GM12878 (cell line): ENCODE measurements around the gene PIGU.

ENCODE experiments used
- BHLHE40 ChIP-seq, 2 experiments: fragments of 450-650 bp in 1 of 2; IDR thresholded peaks; 2 replicates each; pipeline ENCODE4 v1.6.1; 2011 to 2017; ENCODE audit warnings: low read depth in 2 of 2, borderline replicate concordance in 1 of 2, improper control_type of control experiment in 1 of 2, low read length in 1 of 2, mild to moderate bottlenecking in 1 of 2
- MYC ChIP-seq: IDR thresholded peaks from 2 replicates; pipeline ENCODE4 v1.6.1; 2011; ENCODE audit warnings: mild to moderate bottlenecking, low read length, moderate library complexity, inconsistent platforms; ENCODE audit not compliant: insufficient read depth, insufficient replicate concordance, insufficient read length, severe bottlenecking
- SIX5 ChIP-seq: IDR thresholded peaks from 2 replicates; pipeline ENCODE4 v1.6.1; 2011; ENCODE audit warnings: mild to moderate bottlenecking, low read depth, low read length, moderate library complexity; ENCODE audit not compliant: severe bottlenecking
- SMAD1 ChIP-seq: fragments of 450-650 bp; IDR thresholded peaks from 2 replicates; pipeline ENCODE4 v1.6.1; 2018; ENCODE audit warnings: mild to moderate bottlenecking, low read depth; ENCODE audit not compliant: partially characterized antibody
- TF ChIP-seq, protein P1 (sequence below), 3 experiments: IDR thresholded peaks in 2 of 3; conservative IDR thresholded peaks in 1 of 3; 2 replicates each; pipeline ENCODE4 v1.5.1; 2011; ENCODE audit warnings: low read depth in 3 of 3, low read length in 3 of 3, mild to moderate bottlenecking in 3 of 3, control low read depth in 2 of 3, moderate library complexity in 2 of 3, inconsistent platforms in 1 of 3, mixed read lengths in 1 of 3; ENCODE audit not compliant: control insufficient read depth in 2 of 3, insufficient read depth in 1 of 3; ENCODE audit errors: extremely low read depth in 1 of 3

DNA sequence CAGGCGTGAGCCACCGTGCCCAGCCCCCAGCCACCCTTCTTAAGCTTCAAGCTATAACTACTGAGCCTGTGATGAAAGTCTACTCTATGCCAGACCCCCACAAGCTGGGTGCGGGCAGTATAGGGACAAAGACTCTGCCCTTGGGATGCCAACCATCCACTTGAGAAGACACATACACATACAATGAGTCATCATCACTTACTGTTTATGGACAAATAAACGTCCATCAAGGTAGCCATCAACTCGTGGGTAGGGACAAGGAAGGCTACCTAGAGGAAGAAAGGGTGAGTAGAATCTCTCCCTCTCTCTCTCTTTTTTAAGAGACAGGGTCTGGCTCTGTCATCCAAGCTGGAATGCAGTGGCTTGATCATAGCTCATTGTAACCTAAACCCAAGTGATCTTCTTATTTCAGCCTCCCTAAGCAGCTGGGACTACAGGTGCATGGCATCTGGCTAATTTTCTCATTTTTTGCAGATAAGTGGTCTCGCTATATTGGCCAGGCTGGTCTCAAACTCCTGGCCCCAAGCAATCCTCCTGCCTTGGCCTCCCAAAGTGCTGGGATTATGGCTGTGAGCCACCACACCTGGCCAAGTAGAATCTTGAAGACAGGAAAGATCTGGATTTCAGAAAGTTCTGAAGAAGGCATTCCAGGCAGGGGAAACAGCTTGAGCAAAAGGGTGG is 24.7 kb upstream of the PIGU start:
- no peak for TF ChIP-seq SMAD1
- TF ChIP-seq BHLHE40 (IDR thresholded peaks at IDR 0.05; ENCODE audit: borderline replicate concordance in 1 of 2, low read depth in 2 of 2, low read length in 1 of 2) = no peak
- no peak for TF ChIP-seq SIX5
- TF ChIP-seq MYC = no peak
- TF ChIP-seq, protein P1, sequence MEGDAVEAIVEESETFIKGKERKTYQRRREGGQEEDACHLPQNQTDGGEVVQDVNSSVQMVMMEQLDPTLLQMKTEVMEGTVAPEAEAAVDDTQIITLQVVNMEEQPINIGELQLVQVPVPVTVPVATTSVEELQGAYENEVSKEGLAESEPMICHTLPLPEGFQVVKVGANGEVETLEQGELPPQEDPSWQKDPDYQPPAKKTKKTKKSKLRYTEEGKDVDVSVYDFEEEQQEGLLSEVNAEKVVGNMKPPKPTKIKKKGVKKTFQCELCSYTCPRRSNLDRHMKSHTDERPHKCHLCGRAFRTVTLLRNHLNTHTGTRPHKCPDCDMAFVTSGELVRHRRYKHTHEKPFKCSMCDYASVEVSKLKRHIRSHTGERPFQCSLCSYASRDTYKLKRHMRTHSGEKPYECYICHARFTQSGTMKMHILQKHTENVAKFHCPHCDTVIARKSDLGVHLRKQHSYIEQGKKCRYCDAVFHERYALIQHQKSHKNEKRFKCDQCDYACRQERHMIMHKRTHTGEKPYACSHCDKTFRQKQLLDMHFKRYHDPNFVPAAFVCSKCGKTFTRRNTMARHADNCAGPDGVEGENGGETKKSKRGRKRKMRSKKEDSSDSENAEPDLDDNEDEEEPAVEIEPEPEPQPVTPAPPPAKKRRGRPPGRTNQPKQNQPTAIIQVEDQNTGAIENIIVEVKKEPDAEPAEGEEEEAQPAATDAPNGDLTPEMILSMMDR (IDR thresholded peaks at IDR 0.05 in 2 of 3, conservative IDR thresholded peaks at IDR 0.05 in 1 of 3; ENCODE audit: control insufficient read depth in 2 of 3, extremely low read depth in 1 of 3, insufficient read depth in 1 of 3, low read depth in 3 of 3, low read length in 3 of 3) = no peak
